Fibroblast of lung (primary cell): Measurements from ENCODE around the gene VAC14.

Source experiments
- EZH2 ChIP-seq: IDR thresholded peaks from 2 replicates; pipeline ENCODE4 v1.5.1; 2012; ENCODE audit warnings: low read length, control low read depth, mild to moderate bottlenecking; ENCODE audit errors: missing control alignments
- TF ChIP-seq, protein P1 (sequence below), 2 donors: IDR thresholded peaks in 1 of 2; conservative IDR thresholded peaks in 1 of 2; 1 replicate in 1 of 2; 2 replicates in 1 of 2; pipeline ENCODE4 v1.5.1; 2011 to 2012; ENCODE audit warnings: low read length in 2 of 2, control low read depth in 1 of 2, inconsistent platforms in 1 of 2, low read depth in 1 of 2, mild to moderate bottlenecking in 1 of 2

DNA sequence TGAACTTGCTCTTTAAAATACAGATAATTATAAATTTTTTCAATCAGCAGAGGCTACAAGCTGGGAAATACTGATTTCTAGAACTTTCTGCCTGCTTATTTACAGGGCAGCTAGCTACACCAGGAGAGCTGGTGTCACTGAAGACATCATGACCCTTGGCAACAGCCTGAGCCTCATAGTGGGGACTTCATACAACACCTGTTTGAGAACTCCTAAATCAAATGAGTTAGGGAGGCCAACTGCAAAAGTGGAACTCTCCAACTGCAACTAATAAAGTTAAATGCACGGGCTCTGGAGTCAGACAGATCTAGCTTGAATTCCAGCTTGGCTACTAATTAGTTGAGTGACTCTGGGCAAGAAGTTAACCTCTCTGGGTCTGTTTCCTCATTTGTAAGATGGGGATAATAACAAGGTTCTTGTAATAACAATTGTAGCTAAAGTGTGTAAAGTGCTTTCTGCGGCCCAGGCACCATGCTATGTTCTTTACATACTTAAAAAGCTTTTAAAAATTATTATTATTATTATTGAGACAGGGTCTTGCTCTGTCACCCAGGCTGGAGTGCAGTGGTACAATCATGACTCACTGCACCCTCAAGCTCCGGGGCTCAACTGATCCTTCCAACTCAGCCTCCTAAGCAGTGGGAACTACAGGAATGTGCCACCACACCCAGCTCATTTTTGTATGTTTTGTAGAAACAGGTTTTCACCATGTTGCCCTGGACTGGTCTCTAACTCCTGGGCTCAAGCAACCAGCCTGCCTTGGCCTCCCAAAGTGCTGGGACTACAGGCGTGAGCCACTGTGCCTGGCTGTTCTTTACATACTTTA is 33.4 kb downstream of the VAC14 start:
- TF ChIP-seq, protein P1, sequence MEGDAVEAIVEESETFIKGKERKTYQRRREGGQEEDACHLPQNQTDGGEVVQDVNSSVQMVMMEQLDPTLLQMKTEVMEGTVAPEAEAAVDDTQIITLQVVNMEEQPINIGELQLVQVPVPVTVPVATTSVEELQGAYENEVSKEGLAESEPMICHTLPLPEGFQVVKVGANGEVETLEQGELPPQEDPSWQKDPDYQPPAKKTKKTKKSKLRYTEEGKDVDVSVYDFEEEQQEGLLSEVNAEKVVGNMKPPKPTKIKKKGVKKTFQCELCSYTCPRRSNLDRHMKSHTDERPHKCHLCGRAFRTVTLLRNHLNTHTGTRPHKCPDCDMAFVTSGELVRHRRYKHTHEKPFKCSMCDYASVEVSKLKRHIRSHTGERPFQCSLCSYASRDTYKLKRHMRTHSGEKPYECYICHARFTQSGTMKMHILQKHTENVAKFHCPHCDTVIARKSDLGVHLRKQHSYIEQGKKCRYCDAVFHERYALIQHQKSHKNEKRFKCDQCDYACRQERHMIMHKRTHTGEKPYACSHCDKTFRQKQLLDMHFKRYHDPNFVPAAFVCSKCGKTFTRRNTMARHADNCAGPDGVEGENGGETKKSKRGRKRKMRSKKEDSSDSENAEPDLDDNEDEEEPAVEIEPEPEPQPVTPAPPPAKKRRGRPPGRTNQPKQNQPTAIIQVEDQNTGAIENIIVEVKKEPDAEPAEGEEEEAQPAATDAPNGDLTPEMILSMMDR (conservative IDR thresholded peaks at IDR 0.05 in 1 of 2, IDR thresholded peaks at IDR 0.05 in 1 of 2; ENCODE audit: low read depth in 1 of 2, low read length in 2 of 2), result no peak
- TF ChIP-seq EZH2, result no peak
